DOHH2 (cell line): ENCODE results near the gene RBMS3.

Experiments used
- H3F3A ChIP-seq: fragments of 200-600 bp; sonication (generic), shearing (Covaris generic); 2 replicates; pipeline ENCODE4 v1.6.0; 2016; ENCODE audit warnings: antibody characterized with exemption, mild to moderate bottlenecking; ENCODE audit not compliant: control insufficient read depth, insufficient read depth
- H3K27ac ChIP-seq: fragments of 200-600 bp; sonication (generic); 2 replicates; pipeline ENCODE4 v1.5.1; 2014; ENCODE audit warnings: low read depth, mild to moderate bottlenecking, low read length, moderate library complexity
- H3K27me3 ChIP-seq: fragments of 200-600 bp; sonication (generic); 2 replicates; pipeline ENCODE4 v1.6.1; 2014; ENCODE audit warnings: mild to moderate bottlenecking, low read length, mixed read lengths; ENCODE audit not compliant: control insufficient read depth
- H3K36me3 ChIP-seq: fragments of 200-600 bp; sonication (generic); 2 replicates; pipeline ENCODE4 v1.6.1; 2014; ENCODE audit warnings: mild to moderate bottlenecking, low read length, moderate library complexity, mixed read lengths; ENCODE audit not compliant: control insufficient read depth
- H3K4me1 ChIP-seq: fragments of 200-600 bp; sonication (generic); 2 replicates; pipeline ENCODE4 v1.6.1; 2014; ENCODE audit warnings: mild to moderate bottlenecking, low read length, mixed read lengths; ENCODE audit not compliant: control insufficient read depth
- H3K4me2 ChIP-seq: fragments of 200-600 bp; sonication (generic); 2 replicates; pipeline ENCODE4 v1.6.0; 2014; ENCODE audit warnings: mild to moderate bottlenecking, low read length, moderate library complexity
- H3K4me3 ChIP-seq: fragments of 200-600 bp; sonication (generic); 2 replicates; pipeline ENCODE4 v1.5.1; 2014; ENCODE audit warnings: mild to moderate bottlenecking, low read length, mixed read lengths
- H3K79me2 ChIP-seq: fragments of 200-600 bp; sonication (generic); 2 replicates; pipeline ENCODE4 v1.6.1; 2014; ENCODE audit warnings: mild to moderate bottlenecking, low read length, mixed read lengths; ENCODE audit not compliant: control insufficient read depth
- H3K9me2 ChIP-seq: fragments of 200-600 bp; sonication (generic); replicated peaks from 2 replicates; pipeline ENCODE4 v1.6.1; 2014; ENCODE audit warnings: mild to moderate bottlenecking, low read length, mixed read lengths; ENCODE audit not compliant: control insufficient read depth
- H3K9me3 ChIP-seq: fragments of 200-600 bp; sonication (generic); 2 replicates; pipeline ENCODE4 v1.6.1; 2014; ENCODE audit warnings: antibody characterized with exemption, low read length, mixed read lengths; ENCODE audit not compliant: control insufficient read depth, insufficient read depth
- H4K20me1 ChIP-seq: fragments of 200-600 bp; sonication (generic); 2 replicates; pipeline ENCODE4 v1.6.0; 2014; ENCODE audit warnings: low read depth, mild to moderate bottlenecking, antibody characterized with exemption, low read length, moderate library complexity; ENCODE audit not compliant: control insufficient read depth, insufficient read depth
- EZH2phosphoT487 ChIP-seq: fragments of 200-600 bp; sonication (generic); IDR thresholded peaks from 2 replicates; pipeline ENCODE4 v1.6.1; 2017; ENCODE audit warnings: borderline replicate concordance, mild to moderate bottlenecking, antibody characterized with exemption, low read length, moderate library complexity, mixed read lengths
- TF ChIP-seq, protein P1 (sequence below): fragments of 200-600 bp; sonication (generic); IDR thresholded peaks from one replicate; pipeline ENCODE4 v1.5.1; 2014; ENCODE audit warnings: antibody characterized with exemption, mild to moderate bottlenecking, low read depth, low read length; ENCODE audit not compliant: poor library complexity, severe bottlenecking

The RBMS3 gene

DNA sequence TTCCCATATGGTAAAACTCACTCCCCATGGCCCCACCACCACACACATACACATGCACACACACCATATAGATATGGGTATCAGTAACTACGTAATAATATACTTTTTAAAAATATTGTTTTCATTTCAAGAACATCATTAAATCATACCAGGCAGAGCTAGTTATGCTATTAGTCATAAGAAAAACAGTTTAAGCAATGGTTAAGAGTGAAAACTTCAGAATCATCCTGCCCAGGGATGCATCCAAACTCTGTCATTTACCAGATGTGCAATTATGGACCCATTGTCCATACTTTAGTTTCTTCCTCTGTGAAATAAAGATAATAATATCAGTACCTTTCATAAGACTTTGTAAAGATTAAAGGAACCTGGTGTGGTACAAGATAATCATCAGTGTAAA is 608.3 kb downstream of the RBMS3 start:
- no peaks in the 10 kb centered on the region for H4K20me1 ChIP-seq
- H3K27me3 ChIP-seq = no peaks in the 10 kb centered on the region
- no peaks in the 10 kb centered on the region for H3K9me3 ChIP-seq
- no peak for TF ChIP-seq EZH2phosphoT487
- TF ChIP-seq, protein P1, sequence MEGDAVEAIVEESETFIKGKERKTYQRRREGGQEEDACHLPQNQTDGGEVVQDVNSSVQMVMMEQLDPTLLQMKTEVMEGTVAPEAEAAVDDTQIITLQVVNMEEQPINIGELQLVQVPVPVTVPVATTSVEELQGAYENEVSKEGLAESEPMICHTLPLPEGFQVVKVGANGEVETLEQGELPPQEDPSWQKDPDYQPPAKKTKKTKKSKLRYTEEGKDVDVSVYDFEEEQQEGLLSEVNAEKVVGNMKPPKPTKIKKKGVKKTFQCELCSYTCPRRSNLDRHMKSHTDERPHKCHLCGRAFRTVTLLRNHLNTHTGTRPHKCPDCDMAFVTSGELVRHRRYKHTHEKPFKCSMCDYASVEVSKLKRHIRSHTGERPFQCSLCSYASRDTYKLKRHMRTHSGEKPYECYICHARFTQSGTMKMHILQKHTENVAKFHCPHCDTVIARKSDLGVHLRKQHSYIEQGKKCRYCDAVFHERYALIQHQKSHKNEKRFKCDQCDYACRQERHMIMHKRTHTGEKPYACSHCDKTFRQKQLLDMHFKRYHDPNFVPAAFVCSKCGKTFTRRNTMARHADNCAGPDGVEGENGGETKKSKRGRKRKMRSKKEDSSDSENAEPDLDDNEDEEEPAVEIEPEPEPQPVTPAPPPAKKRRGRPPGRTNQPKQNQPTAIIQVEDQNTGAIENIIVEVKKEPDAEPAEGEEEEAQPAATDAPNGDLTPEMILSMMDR = no peak
- no peaks in the 10 kb centered on the region for H3K9me2 ChIP-seq
- no peak overlapping the region for H3K4me2 ChIP-seq
- no peaks in the 10 kb centered on the region for H3K4me1 ChIP-seq
- H3F3A ChIP-seq = no peaks in the 10 kb centered on the region
- H3K4me3 ChIP-seq = no peak overlapping the region
- no peaks in the 10 kb centered on the region for H3K79me2 ChIP-seq
- no peak overlapping the region for H3K27ac ChIP-seq
- H3K36me3 ChIP-seq = no peaks in the 10 kb centered on the region

DNA sequence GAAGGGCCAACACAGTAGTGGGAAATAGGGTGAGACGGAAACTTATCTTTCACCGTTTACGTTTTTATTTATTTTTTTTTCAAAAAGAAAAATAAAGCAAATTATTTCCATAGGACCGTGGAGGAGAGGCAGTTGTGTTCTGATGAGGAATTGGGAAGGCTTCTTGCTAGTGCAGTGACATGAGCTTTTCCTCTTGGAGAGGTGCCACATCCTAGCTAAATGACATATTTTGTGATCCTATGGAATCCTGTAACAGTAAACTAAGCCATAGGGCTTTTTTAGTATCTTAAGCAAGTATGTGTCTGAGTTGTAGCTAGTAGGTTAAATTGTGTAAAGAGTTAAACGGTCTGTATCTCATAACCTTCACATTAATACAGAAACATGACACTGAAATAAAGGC is 609.9 kb downstream of the RBMS3 start:
- Histone ChIP-seq H3K4me3 (no peak overlapping the region), H3K9me3 (no peaks in the 10 kb centered on the region), H3K4me1 (no peaks in the 10 kb centered on the region), H4K20me1 (no peaks in the 10 kb centered on the region), H3K4me2 (no peak overlapping the region), H3K27me3 (no peaks in the 10 kb centered on the region), H3K9me2 (no peaks in the 10 kb centered on the region), H3K36me3 (no peaks in the 10 kb centered on the region), H3K27ac (no peak overlapping the region), H3K79me2 (no peaks in the 10 kb centered on the region), H3F3A (no peaks in the 10 kb centered on the region)
- no peak for TF ChIP-seq EZH2phosphoT487
- TF ChIP-seq, protein P1 = no peak

DNA sequence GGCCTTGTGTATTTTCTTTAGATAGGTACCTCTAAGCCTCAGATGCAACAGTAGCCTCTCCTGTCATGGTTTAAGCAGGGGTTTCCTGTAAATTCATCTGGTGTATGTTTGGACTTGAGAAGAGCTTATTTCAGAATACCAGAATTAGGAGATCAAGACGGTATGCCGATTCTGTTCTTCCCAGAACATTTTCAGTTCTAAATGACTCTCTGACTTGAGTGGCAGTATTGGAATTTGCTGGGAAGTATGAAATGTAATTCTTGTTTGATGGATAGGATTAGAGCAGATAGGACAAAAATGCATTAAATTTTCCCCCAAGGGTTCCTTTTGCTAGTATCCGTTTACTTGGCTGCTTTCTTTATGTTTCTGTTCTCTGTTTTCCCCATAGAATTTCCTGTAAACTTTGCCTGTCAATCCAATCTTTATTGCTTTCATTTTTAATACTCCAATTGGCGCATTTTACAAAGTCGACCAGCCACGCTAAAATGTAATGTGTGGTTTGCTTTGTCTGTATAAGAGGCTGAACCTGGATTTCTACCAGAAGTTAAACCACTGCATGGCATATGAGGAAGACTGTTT is 612.2 kb downstream of the RBMS3 start:
- H3K4me1 ChIP-seq = no peaks in the 10 kb centered on the region
- H3K4me2 ChIP-seq = no peak overlapping the region
- H4K20me1 ChIP-seq = no peaks in the 10 kb centered on the region
- no peaks in the 10 kb centered on the region for H3K36me3 ChIP-seq
- H3K27ac ChIP-seq = no peak overlapping the region
- H3K9me3 ChIP-seq = no peaks in the 10 kb centered on the region
- no peaks in the 10 kb centered on the region for H3K79me2 ChIP-seq
- no peaks in the 10 kb centered on the region for H3K9me2 ChIP-seq
- TF ChIP-seq EZH2phosphoT487 = no peak
- TF ChIP-seq, protein P1 = no peak
- H3K27me3 ChIP-seq = no peaks in the 10 kb centered on the region
- no peak overlapping the region for H3K4me3 ChIP-seq
- no peaks in the 10 kb centered on the region for H3F3A ChIP-seq
